GM12892 (cell line): ENCODE results near the gene CDH8.

Source experiments
- POLR2A ChIP-seq: IDR thresholded peaks from 2 replicates; pipeline ENCODE4 v1.6.1; 2011; ENCODE audit warnings: low read depth, low read length, control low read depth
- POLR2AphosphoS5 ChIP-seq: IDR thresholded peaks from 2 replicates; pipeline ENCODE4 v1.6.1; 2011; ENCODE audit warnings: low read depth, low read length, control low read depth
- TAF1 ChIP-seq: IDR thresholded peaks from 2 replicates; pipeline ENCODE4 v1.6.1; 2011; ENCODE audit warnings: low read depth, mild to moderate bottlenecking, control low read depth, low read length, borderline replicate concordance

DNA sequence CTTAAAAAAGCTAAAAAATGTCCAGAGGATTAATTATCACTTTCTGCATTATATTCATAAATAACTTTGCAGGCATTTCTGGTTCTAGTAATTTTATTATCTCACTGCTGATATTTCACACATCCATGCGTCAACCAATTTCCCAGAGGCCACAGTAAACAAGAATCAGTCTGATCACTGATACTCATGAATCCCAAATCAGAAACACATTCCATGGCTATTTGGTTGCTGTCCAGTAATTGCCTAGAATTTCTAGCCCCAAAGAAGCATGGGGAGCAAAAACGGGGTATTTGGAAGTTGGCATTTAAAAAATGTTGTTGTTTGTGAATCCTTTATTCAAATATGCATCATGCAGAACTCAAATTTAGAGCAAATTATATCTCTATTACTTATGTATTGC lies 244.8 kb downstream of the CDH8 start:
- TF ChIP-seq POLR2AphosphoS5 (no peak), POLR2A (no peak), TAF1 (no peak)
